IPS-18c (cell line): Measurements from ENCODE around the gene SEMA3B.
"Not testable (repeated sequence)": the region's sequence is repeated elsewhere in the genome, so short reads cannot be mapped to it uniquely, and the experiment has no call there.

Experiments
- H3K4me3 ChIP-seq: 2 replicates; pipeline ENCODE4 v1.7.0; 2013; ENCODE audit warnings: low read depth, mild to moderate bottlenecking, low read length, moderate library complexity; ENCODE audit not compliant: insufficient read depth
- H3K9me3 ChIP-seq: one replicate; pipeline ENCODE4 v1.6.1; 2013; ENCODE audit warnings: mild to moderate bottlenecking, low read length, moderate library complexity; ENCODE audit not compliant: control insufficient read depth, insufficient read depth

The SEMA3B gene

DNA sequence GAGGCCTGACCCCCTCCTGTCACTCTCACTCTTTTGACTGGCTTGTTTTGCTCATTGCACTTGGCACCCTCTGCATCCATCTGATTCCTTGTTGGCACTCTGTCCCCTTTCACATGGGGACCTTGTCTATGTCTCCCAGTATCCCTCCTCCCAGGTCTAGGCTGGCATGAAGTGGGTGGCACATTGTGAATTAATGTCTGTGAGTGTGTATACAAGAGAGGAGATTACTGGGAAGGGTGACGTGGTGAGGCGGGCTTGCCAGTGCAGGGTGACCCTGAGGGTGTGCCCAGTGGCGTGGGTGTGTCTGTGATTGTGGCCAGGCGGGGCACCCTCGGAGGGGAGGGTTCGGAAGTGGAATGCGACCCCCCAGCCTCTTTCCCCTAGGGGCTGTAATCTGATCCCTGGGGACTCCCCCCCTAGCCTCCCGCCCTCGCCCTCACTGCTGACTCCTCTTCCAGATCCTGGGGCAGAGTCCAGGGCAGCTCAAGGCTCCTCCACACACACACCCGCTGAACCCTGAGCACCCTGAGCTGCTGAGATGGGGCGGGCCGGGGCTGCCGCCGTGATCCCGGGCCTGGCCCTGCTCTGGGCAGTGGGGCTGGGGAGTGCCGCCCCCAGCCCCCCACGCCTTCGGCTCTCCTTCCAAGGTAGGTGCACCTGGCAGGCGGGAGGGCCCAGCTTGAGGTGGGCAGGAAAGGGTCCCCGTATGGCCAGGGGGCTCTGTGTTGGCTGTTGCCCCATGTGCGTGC lies at the start of gene SEMA3B:
Gene SEMA3B (plus strand): TSS at position 445 of the 749 bp plus-strand sequence. CDS start 94 bp downstream, at position 539.
- Histone ChIP-seq H3K4me3 (no peak within 1 kb of the TSS; the same call in 1 of the 2 replicates), H3K9me3 (no peaks in the 10 kb centered on the region)

DNA sequence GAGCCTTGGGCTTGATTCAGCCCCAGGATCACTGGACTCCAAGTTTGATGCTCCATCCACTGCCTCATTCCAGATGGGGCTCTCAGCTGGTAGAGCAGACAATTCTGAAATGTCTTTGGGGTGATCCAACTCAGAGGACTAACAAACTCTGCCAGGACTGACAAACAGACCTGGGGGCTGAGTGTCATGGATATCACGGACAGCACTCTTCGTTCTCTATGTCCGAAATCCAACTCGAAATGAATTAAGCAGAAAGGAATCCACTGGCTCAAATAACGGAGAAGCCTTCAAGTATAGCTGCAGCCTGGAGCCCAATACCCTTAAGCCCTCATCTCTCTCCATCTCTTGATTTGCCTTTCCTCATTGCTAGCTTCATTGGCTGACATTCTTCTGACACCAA lies 49.7 kb upstream of the SEMA3B start:
- H3K4me3 ChIP-seq, result no peak overlapping the region
- no peaks in the 10 kb centered on the region for H3K9me3 ChIP-seq

DNA sequence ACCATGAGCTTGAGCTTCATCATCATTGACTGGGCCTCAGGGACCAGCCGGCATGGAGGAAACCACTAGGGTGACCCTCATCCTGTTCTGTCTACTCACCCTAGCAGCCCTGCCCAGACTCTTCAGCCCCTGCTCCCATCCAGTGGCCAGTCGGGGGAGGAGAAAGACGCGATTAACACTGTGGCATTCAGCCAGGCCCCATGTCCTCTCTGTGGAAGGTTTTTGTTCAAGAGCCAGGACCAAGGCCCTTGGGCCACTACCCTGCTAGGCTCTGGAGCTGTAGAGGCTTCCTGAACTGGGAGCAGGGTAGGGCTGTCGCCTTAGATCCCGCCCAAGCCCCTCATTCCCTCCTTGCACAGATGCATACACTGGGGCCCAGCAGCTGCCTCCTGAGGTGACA lies 48.8 kb upstream of the SEMA3B start:
- H3K4me3 ChIP-seq, result no peak overlapping the region
- H3K9me3 ChIP-seq, result no peaks in the 10 kb centered on the region

DNA sequence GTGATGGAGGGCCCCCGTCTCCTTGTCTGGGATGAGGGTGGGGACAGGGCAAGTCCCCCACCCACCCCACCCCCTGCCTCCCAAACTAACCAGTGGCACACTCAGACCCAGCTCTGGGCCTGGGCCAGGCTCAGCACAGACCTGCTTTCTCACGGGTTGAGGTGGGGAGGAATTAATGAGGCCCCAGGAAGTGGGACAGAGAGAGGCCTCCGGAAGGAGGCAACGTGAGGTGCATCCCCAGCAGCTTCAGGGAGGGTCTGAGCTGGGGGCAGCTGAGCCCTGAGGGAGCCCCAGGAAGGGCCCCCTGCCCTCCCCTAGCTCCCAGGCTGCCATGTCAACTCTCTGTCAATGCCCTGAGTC lies 47.9 kb upstream of the SEMA3B start:
- Histone ChIP-seq H3K9me3 (no peaks in the 10 kb centered on the region), H3K4me3 (no peak overlapping the region)

DNA sequence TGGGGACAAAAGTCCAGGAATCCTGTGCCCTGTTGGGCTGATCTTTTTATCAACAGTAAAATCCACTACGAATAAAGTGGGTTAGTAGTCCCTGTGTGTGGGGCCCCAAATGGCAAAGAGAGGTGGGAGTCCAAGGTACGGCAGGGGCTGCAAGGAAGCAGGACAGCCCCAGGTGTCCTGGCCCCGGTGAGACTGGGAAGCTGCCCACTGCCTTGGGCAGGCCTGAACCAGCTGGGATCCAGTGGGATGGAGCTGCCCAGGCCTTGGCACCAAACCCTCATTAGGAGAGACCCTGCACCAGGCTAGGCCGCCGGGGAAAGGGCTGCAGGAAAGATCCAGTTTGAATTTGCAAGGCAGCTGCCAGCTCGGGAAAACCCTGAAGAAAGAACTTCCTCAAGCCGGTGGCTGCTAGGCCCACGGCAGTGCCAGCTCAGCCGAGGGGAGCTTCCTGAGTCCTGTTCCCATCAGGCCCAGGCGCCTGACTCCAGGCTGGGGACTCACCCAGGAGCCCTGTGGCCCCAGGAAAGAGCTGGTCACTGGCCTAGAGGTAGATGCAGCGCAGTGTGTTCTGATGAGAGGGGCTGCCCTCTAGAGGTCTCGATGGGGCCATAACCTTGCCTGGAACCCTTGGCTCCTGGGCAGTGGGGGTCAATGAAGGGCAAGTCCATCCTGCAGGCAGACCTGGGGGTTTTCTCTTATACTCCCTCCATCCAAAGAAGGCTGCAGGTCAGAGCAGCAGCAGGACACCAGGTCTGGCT lies 47.4 kb upstream of the SEMA3B start:
- no peak overlapping the region for H3K4me3 ChIP-seq
- no peaks in the 10 kb centered on the region for H3K9me3 ChIP-seq

DNA sequence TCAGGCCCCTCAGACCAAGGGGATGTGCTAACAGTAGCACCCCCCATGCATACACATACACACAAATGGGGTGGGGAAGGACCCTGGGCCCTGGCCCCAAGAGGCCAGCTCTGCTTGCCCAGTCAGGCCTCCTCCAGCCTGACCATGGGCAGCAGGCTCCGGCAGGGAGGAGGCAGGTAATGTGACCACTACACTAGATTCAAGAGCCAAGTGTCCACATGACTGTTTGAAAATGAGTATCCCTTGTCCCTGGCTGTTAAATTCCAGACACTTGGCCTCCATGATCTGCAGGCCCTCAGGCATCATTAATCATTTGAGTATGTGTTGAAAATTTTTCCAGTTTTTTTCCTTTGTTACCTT lies 46.8 kb upstream of the SEMA3B start:
- H3K4me3 ChIP-seq, result no peak overlapping the region

DNA sequence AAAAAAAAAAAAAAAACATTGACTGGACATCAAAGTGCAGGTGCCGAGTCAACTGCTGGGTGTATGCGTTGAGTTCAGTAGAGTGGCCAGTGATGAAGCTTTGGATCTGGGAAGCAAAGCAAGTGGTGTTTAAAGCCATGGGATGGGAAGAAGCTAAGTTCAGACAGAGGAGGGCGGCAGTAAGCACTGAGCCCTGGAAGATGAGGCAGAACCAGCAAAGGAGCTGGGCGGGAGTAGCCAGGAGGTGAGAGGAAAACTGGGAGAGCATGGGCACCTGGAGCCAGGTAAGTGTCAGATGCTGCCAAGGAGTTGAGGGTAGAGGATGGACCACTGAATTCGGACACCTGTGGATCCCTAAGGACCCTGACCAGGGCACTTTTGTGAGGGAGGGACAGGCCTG lies 44.3 kb upstream of the SEMA3B start:
- Histone ChIP-seq H3K9me3 (no peaks in the 10 kb centered on the region), H3K4me3 (no peak overlapping the region)

More for the DNA sequence above, 46.8 kb upstream of the SEMA3B start:
- no peaks in the 10 kb centered on the region for H3K9me3 ChIP-seq

DNA sequence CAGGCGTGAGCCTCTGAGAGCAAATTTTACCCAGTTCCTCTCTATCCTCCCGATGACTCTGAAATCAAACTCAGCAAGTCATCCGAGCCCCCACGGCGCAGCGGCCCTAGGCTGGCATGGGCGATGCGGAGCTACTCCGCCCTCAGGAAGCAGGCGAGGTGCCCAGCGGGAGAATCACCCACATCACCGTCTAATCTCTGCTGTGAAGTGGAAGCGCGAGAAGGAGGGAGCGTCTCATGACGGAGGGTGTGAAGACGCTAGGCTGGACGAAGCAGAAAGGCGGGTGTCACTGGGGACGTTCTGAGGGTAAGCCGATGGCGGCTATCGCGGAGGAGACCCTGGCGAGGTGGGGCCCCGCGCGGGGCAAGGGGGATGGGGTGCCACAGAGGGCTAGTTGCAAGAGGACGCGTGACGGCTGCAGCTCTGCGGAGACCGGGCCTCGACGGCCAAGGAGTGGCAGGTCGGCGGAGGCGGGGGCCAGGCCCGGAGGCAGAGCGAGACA lies 42.0 kb upstream of the SEMA3B start:
- H3K9me3 ChIP-seq, result no peaks in the 10 kb centered on the region
- H3K4me3 ChIP-seq, result peak overlapping the region; percentile 50

DNA sequence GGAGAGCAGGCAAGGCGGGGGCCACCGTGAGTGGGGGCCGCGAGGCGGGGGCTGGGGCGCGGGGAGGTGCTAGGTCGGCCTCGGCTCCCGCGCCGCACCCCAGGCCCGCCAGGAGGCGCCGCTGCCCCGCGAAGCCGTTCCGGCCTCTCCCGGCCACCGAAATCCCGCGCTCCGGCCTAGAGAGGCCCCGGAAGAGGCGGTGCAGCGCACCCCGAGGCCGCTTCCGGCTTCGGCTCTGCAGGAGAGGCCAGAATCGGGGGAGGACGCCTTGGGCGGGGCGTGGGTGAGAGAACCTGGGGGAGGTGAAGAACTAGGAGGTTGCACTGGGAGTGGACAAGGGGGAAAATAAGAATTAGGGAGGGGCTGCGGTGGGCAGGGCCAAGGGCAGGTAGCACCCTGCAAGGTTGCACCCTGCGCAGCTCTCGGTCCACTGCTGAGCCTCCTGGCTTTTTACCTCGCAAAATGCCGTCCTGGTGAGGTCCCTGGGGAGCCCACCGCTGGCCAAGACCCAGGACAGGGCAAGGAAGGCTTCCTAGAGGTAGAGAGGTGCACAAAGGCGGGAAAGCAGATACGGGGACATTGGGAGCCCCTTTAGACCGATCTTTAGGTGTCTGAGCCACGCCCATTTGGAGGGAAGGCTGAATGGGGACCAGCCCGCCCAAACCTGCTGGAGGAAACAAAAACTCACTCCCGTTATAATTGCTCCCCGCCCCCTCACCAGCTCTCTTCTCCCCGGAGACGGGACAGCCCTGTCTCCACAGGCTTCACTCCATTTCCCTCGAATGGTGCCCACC lies 41.4 kb upstream of the SEMA3B start:
- Histone ChIP-seq H3K9me3 (no peaks in the 10 kb centered on the region), H3K4me3 (peak overlapping the region; percentile 89)

DNA sequence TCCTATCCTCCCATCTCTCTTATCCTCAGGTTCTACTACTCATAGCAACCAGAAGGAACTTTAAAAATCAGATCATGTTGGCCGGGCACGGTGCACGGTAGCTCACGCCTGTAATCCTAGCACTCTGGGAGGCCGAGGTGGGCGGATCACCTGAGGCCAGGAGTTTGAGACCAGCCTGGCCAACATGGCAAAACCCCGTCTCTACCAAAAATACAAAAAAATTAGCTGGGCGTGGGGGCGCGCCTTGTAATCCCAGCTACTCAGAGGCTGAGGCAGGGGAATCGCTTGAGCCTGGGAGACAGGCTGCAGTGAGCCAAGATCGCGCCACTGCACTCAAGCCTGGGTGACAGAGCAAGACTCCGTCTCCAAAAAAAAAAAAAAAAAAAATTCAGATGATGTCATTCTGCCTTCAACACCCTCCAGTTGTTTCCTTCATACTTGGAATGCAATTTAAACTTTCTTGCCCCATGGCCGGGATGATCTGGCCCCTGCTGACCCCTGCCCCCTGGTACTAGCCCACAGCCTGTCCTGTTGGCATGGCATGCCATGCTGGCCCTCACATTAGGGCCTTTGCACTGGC lies 40.7 kb upstream of the SEMA3B start:
- not testable (repeated sequence) for H3K9me3 ChIP-seq
- H3K4me3 ChIP-seq, result peak overlapping the region; percentile 89

DNA sequence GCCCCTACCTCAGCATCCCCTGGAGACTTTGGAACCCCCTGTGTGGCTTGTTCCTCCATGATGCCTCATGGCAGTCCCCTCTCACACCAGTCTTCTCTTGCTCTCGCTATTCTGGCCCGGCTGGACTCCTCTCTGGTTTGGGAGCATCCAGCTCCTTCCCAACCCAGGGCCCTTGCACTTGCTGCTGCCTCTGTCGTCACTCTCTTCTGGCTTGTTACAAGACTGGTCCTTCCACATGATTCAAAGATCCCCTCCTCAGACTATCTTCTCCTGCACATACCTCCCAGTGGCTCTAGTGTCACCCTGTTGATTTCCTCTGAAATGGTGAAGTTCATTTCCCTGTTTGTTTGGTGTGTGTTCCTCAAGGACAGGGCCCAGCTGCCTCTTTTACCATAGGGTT lies 39.5 kb upstream of the SEMA3B start:
- Histone ChIP-seq H3K9me3 (no peaks in the 10 kb centered on the region), H3K4me3 (no peak overlapping the region)

DNA sequence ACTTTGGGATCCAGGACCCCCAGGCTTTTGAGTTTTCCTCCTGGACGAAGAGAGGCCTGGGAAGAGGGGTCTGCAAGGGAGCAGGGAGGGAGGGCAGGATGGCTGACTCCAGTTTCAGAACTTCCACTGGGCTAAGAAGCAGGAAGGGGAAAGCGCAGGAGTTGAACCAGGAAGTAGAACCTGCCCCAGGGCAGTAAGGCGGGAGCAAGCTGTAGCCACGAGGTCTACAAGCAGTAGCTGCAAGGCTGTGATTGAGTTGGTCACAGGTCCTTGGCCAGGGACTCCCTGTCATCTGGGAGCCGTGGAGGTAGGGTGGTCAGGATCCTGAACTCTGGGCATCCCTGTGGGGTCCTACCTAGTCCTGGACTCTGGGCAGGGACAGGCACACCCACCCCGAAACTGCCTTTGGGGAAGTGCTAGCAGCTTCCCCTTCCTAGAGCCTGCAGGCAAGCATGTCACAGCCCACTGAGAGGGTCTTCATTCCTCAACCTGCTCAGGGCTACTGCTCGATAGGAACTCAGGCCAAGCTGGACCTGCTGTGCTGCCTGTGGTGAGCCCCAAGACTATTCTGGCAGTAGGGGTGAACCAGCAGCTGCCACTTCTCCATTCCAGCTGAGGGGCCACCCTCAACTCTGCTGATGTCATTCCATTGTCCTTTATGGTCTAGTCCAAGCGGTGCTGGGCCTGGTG lies 38.7 kb upstream of the SEMA3B start:
- no peak overlapping the region for H3K4me3 ChIP-seq
- H3K9me3 ChIP-seq, result no peaks in the 10 kb centered on the region

DNA sequence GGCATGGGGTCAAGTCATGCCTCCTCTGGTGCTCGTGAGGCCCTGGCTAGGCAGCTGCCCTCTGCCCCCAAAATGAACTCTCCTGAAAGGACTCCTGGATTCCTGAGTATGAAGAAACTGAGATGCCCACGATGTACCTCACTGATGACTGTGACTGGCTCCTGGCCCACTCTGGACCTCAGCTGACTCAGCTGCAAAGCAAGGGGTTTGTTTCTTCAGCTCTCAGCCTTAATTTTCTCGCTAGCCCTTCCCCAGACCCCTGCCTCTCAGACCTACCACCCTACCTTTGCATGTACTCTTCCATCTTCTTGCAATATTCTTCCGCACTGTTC lies 38.2 kb upstream of the SEMA3B start:
- H3K4me3 ChIP-seq, result no peak overlapping the region
- no peaks in the 10 kb centered on the region for H3K9me3 ChIP-seq

DNA sequence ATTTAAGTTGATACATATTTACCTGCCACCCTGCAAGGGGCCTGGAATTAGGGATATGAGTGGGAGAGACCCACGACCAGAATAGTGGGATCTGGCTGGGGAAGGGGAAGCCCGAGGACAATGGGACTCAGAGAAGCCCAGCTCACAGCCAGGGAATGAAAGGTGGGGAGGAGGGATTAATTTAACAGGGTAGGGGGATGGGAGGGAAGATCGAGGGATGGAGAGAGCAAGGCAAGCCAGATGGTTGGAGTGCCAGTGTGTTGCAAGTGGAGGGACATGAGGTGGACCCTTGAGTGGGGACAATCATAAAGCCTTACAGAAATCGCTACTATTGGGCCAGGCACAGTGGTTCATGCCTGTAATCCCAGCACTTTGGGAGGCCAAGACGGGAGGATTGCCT lies 37.4 kb upstream of the SEMA3B start:
- H3K9me3 ChIP-seq, result no peaks in the 10 kb centered on the region
- no peak overlapping the region for H3K4me3 ChIP-seq

DNA sequence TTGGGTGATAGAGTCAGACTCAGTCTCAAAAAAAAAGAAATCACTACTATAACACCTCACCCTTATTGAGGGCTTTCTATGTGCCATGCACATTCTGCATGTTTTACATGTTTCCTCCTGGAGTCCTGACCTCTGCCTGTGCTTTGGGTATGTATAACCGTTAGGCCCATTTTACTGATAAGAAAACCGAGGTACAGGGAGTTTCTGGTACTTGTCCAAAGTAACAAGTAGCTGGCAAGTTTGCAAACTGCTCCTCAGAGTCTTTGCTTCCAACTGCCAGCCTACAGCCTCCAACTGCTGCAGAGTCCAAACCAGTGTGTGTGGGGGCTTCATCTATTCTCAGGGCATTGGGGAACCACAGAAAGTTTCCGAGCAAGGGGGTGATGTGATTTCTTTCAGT lies 36.6 kb upstream of the SEMA3B start:
- no peak overlapping the region for H3K4me3 ChIP-seq
- H3K9me3 ChIP-seq, result no peaks in the 10 kb centered on the region

DNA sequence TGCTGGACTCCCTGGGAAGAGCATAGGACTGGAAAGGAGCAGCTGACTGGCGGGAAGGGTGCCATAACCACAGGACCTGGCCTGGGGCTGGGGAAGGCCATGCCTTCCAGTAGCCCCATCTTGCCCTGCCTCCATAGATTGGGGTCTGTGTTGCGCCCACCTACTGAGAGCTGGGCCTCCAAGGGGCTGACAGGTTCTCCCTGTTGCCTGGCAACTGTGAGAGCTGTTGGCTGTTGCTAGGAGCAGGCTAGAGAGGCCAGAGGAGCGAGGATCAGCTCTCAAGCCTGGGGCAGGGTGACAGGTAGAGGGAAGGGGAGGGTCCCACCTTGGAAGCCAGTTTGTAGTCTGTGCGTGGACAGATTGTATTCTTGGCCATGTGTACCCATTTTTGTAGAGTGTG lies 35.8 kb upstream of the SEMA3B start:
- Histone ChIP-seq H3K9me3 (no peaks in the 10 kb centered on the region), H3K4me3 (no peak overlapping the region)
